HTR-8/SVneo (cell line): ENCODE results near the gene GDPD2.

Experiments
- DNase-seq: peaks from one replicate; pipeline ENCODE4 v3.0.0; 2011; ENCODE audit warnings: low spot score, mixed read lengths; ENCODE audit not compliant: insufficient read length
- FAIRE-seq: peaks from 2 replicates; lab custom pipeline; 2011; peaks lifted over from hg19 to GRCh38; lab: Jason Lieb, UNC

GDPD2 gene

GRCh38 chrX:70436343-70436742 lies 13.2 kb downstream of the GDPD2 start:
- no peak for DNase-seq
- FAIRE-seq, result no peak

GRCh38 chrX:70437011-70437410 lies 13.9 kb downstream of the GDPD2 start:
- no peak for DNase-seq
- peak; percentile 52 for FAIRE-seq

GRCh38 chrX:70437921-70438665 lies 15.0 kb downstream of the GDPD2 start:
- DNase-seq, result no peak
- no peak for FAIRE-seq

- DNase-seq (no peak), FAIRE-seq (no peak)
Observed at GRCh38 chrX:70439016-70439415, 15.9 kb downstream of the GDPD2 start.

- FAIRE-seq (no peak), DNase-seq (no peak)
Observed at GRCh38 chrX:70442224-70442623, 19.1 kb downstream of the GDPD2 start.

GRCh38 chrX:70444326-70444945 lies 21.3 kb downstream of the GDPD2 start, which contains the start of gene DLG3:
Gene DLG3, plus strand, starts transcription at chrX:70444835. Its CDS starts 367 bp downstream, at chrX:70445202.
- FAIRE-seq, result peak; percentile 77
- peak; percentile 56 for DNase-seq

- FAIRE-seq, result no peak
Observed at GRCh38 chrX:70444946-70445656, 22.0 kb downstream of the GDPD2 start.

GRCh38 chrX:70445951-70446350 lies 22.8 kb downstream of the GDPD2 start:
- DNase-seq (no peak), FAIRE-seq (peak; percentile 90)

More at GRCh38 chrX:70444946-70445656, 22.0 kb downstream of the GDPD2 start:
- DNase-seq, result no peak

GRCh38 chrX:70446380-70447350 lies 23.6 kb downstream of the GDPD2 start:
- FAIRE-seq, result no peak
- no peak for DNase-seq

GRCh38 chrX:70449457-70449966 lies 26.4 kb downstream of the GDPD2 start:
- FAIRE-seq, result no peak
- no peak for DNase-seq

- FAIRE-seq (no peak), DNase-seq (peak; percentile 74)
Observed at GRCh38 chrX:70452143-70452733, 29.1 kb downstream of the GDPD2 start.

- no peak for DNase-seq
- FAIRE-seq, result peak; percentile 9
Observed at GRCh38 chrX:70453024-70453618, 30.0 kb downstream of the GDPD2 start.

GRCh38 chrX:70454441-70455365 lies 31.6 kb downstream of the GDPD2 start:
- DNase-seq, result peak; percentile 93
- peak; percentile 98 for FAIRE-seq

- FAIRE-seq (no peak), DNase-seq (no peak)
Observed at GRCh38 chrX:70455366-70456202, 32.5 kb downstream of the GDPD2 start.

- no peak for DNase-seq
- peak; percentile 79 for FAIRE-seq
Observed at GRCh38 chrX:70456256-70456655, 33.1 kb downstream of the GDPD2 start.

GRCh38 chrX:70461026-70461425 lies 37.9 kb downstream of the GDPD2 start:
- FAIRE-seq (no peak), DNase-seq (no peak)

GRCh38 chrX:70464051-70464450 lies 40.9 kb downstream of the GDPD2 start:
- no peak for DNase-seq
- FAIRE-seq, result no peak
